NCI-H2196 treated with DMSO at 0.1 percent for 48 hours (cell line): ENCODE results near the gene C12orf57.

Source experiments
- DNase-seq: peaks from one replicate; lab custom pipeline; 2025; ENCODE audit not compliant: unreplicated experiment; lab: John Stamatoyannopoulos, UW

Gene C12orf57

DNA sequence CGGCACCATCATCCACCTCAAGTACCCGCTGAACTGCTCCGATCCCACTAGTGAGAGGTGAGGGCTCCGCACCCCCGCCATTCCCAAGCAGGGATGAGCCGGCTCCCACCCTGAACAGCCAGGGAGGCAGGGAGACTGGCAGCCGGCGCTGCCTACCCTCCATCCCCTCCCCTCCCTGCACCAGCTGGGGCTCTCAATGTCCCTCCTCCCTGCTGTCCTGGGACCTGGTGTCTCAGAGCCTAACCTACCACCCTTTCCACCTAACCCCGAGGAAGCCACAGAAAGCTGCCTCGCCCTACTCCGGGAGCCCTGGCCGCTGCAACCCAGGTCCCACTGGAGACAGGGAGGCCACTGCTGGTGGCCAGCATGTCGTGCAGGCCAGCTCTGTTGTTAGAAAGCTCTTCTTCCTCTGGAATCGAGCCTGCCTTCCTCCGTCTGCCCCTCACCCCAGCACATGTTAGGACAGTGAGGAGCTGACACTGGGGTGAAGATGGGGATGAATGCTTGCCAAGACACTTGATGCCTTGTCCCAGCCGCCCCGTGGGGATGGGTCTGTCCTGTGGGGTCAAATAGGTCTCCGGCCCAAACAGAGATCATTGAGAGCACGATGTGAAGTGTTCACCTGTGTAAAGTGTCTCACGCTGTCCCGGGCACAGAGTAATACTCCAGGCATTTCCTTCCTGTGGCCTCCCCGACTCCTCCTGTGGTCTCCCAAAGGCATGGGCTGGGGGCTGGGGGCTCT lies 8.5 kb downstream of the C12orf57 start:
- no peak for DNase-seq

DNA sequence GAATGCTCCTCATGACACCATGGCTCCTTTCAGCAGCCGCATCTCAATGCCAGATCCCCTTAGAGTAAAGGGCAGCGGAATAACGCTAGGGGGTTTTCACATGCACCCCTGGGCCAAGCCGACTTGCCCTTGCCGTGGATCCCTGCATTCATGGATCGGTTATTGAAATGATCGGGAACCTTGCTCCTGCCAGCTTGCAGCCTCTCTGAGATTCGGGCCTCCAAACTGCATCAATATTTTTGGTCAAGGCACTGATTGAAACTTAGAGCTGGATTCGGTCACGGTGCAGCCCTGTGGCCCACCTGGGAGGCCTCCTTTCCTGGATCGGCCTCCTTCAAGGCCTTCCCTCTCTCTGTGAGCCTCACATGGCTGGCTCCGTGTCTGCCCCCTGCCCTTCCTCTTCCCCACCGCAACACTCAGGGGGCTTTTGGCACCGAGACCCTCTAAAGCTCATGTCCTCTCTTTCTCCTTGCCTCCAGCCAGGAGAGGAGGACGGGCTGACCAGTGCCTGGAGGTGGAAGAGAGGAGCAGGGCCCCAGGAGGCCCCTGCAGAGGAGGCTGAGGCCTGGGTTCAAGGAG lies 9.1 kb downstream of the C12orf57 start:
- DNase-seq: no peak

GRCh38 chr12:6953442-6954315 lies 9.9 kb downstream of the C12orf57 start:
- no peak for DNase-seq

DNA sequence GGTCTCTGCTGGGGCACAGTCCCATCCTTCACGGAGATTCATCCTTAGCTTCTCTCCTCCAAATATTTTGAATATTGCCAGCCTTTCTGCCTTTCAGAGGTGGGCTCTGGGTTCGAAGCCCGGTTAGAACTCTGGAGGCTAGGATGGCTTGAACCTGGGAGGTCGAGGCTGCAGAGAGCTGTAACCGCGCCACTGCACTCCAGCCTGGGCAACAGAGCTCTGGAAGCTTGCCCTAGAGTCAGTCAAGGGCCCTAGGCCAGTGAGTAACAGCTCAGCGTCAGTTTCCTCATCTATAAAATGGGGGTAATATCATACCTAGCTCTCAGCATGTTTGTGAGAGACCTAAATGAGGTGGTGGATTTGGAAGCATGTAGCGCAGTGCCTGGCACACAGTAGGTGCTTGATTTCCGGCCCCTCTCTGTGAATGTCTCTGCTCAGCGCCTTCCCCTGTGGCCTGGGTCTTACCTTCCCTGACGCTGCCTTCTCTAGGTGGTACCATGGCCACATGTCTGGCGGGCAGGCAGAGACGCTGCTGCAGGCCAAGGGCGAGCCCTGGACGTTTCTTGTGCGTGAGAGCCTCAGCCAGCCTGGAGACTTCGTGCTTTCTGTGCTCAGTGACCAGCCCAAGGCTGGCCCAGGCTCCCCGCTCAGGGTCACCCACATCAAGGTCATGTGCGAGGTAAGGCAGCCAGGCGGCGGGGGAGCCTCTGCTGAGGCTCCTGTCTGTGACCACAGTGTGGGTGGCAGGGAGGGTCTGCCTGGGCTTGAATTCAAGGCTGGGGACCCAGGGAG lies 10.7 kb downstream of the C12orf57 start:
- no peak for DNase-seq

- no peak for DNase-seq
These were observed 11.5 kb downstream of the C12orf57 start for GRCh38 chr12:6955108-6956020.

GRCh38 chr12:6956021-6956727 lies 12.4 kb downstream of the C12orf57 start:
- DNase-seq: no peak

DNA sequence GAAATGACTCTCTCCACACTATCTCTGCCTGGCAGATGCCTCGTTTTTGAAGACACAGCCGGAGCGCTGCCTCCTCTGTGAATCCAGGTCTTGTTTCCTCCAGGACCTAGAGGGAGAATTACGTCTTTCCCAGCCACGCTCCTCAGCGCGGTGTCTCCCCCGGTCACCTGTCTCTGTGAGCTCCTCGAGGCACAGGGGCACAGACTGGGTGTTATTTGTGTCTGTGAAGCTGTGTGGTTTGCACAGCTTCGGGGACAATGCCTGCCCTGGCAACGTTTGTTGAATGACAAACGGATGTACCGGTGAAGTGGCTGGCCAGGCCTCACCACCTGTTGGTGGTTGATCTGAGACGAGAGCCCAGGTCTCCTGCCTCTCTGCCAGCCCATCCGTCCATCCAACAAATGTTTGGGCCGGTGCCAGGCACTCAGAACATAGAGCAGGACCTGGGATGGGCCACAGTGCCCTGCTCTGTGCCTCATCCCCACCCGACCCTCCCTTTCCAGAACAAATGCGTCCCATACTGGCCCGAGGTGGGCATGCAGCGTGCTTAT lies 13.4 kb downstream of the C12orf57 start:
- no peak for DNase-seq

GRCh38 chr12:6957741-6958608 lies 14.2 kb downstream of the C12orf57 start:
- no peak for DNase-seq

GRCh38 chr12:6958609-6959057 lies 14.8 kb downstream of the C12orf57 start:
- no peak for DNase-seq

DNA sequence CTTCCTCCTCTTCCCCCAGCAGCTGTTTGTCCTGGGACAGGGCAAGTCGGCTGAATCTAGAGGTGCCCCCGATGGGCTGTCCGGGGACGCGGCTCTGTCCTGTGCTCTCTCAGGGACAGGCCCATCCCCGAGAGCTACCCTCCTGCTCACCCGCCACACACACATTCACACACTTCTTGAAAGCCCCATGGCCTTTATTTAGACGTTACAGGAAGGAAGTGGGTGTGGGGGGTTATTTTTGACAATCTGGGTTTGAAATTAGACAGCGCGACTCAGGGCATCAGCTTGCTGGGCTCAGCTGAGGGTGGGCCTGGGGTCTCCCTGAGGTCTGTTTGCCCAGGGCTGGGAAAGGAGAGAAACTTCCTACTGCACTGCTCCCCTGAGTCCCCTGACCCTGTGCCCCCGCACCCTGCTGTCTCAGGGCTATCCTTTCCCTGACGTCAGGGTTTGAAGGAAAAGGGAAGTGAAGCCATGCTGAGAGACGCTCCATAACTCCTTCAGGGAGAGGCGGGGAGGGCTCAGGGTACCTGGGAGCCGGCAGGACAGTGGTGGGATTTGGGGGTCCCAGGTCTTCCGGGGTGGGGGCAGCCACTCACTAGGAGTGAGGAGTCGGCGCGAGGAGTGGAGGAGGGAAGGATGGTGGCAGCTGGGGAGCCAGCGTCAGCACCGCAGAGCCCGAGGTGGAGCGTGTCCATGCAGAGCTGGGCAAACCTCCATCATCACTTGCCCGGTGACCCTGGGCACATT lies 15.4 kb downstream of the C12orf57 start:
- DNase-seq: no peak

GRCh38 chr12:6959805-6960592 lies 16.2 kb downstream of the C12orf57 start:
- DNase-seq: no peak

GRCh38 chr12:6960593-6961277 lies 16.9 kb downstream of the C12orf57 start:
- DNase-seq: no peak

GRCh38 chr12:6961278-6961694 lies 17.5 kb downstream of the C12orf57 start:
- no peak for DNase-seq

GRCh38 chr12:6961695-6962284 lies 18.0 kb downstream of the C12orf57 start:
- DNase-seq: peak; percentile 39

- DNase-seq: no peak
These were observed 18.6 kb downstream of the C12orf57 start for GRCh38 chr12:6962285-6963015.
